Activated CD4-positive, CD25-positive, alpha-beta regulatory T cell treated with anti-CD3 and anti-CD28 coated beads, Interleukin-2, amount 50 U/mL, for 16 hours (primary cell): ENCODE results near the gene PROP1.
"Not testable (repeated sequence)": the region's sequence is repeated elsewhere in the genome, so short reads cannot be mapped to it uniquely, and the experiment has no call there.

Experiments
- DNase-seq: peaks from one replicate; pipeline ENCODE4 v3.0.0-alpha.2; 2020; ENCODE audit warnings: low read depth, low spot score

The PROP1 gene

GRCh38 chr5:177995691-177996595 is at the start of gene PROP1:
PROP1 (minus strand) TSS chr5:177996242; CDS start chr5:177995933, 309 bp downstream.
- DNase-seq: no peak

- DNase-seq: not testable (repeated sequence)
These were observed 23.5 kb upstream of the PROP1 start for GRCh38 chr5:178019379-178020030.

GRCh38 chr5:178012758-178013157 is 16.7 kb upstream of the PROP1 start:
- not testable (repeated sequence) for DNase-seq

GRCh38 chr5:178011816-178012554 is 15.9 kb upstream of the PROP1 start:
- DNase-seq: not testable (repeated sequence)

- not testable (repeated sequence) for DNase-seq
These were observed 11.2 kb upstream of the PROP1 start for GRCh38 chr5:178007272-178007671.

GRCh38 chr5:178006536-178007231 is 10.6 kb upstream of the PROP1 start:
- DNase-seq: peak; percentile 6

- DNase-seq: not testable (repeated sequence)
These were observed 10.1 kb upstream of the PROP1 start for GRCh38 chr5:178006181-178006535.

- DNase-seq: no peak
These were observed 1.8 kb upstream of the PROP1 start for GRCh38 chr5:177997846-177998245.

- no peak for DNase-seq
These were observed 1.3 kb upstream of the PROP1 start for GRCh38 chr5:177997319-177997670.

GRCh38 chr5:177996660-177997318 is 747 bp upstream of the PROP1 start:
- DNase-seq: no peak

- DNase-seq: no peak
These were observed 1.4 kb downstream of the PROP1 start for GRCh38 chr5:177994561-177995190.

GRCh38 chr5:177994063-177994462 is 2.0 kb downstream of the PROP1 start:
- DNase-seq: no peak

- DNase-seq: no peak
These were observed 3.6 kb downstream of the PROP1 start for GRCh38 chr5:177992466-177992865.

GRCh38 chr5:177988989-177989625 is 6.9 kb downstream of the PROP1 start:
- DNase-seq: no peak

- DNase-seq: no peak
These were observed 8.7 kb downstream of the PROP1 start for GRCh38 chr5:177987326-177987725.

GRCh38 chr5:177985430-177986040 is 10.5 kb downstream of the PROP1 start:
- no peak for DNase-seq

- no peak for DNase-seq
These were observed 11.3 kb downstream of the PROP1 start for GRCh38 chr5:177984584-177985206.

GRCh38 chr5:177983763-177984583 is 12.1 kb downstream of the PROP1 start:
- DNase-seq: no peak
